Panc1 (cell line): ENCODE results near the gene TRPM5.

Experiments used
- POLR2AphosphoS5 ChIP-seq: IDR thresholded peaks from 2 replicates; pipeline ENCODE4 v1.6.1; 2012; ENCODE audit warnings: mild to moderate bottlenecking, low read depth, low read length, moderate library complexity
- SIN3A ChIP-seq: IDR thresholded peaks from 2 replicates; pipeline ENCODE4 v1.6.1; 2012; ENCODE audit warnings: low read depth, mild to moderate bottlenecking, low read length, moderate library complexity, borderline replicate concordance; ENCODE audit not compliant: insufficient read depth
- TF ChIP-seq, protein P1 (sequence below): fragments of 450-650 bp; IDR thresholded peaks from 2 replicates; pipeline ENCODE4 v1.5.1; 2017; ENCODE audit warnings: mild to moderate bottlenecking
- TF ChIP-seq, protein P2 (sequence below), 2 experiments: IDR thresholded peaks; 2 replicates each; pipeline ENCODE4 v1.6.1; 2011 to 2012; ENCODE audit warnings: low read depth in 2 of 2, control low read depth in 1 of 2, low read length in 1 of 2, mild to moderate bottlenecking in 1 of 2, moderate library complexity in 1 of 2; ENCODE audit not compliant: insufficient read depth in 1 of 2

DNA sequence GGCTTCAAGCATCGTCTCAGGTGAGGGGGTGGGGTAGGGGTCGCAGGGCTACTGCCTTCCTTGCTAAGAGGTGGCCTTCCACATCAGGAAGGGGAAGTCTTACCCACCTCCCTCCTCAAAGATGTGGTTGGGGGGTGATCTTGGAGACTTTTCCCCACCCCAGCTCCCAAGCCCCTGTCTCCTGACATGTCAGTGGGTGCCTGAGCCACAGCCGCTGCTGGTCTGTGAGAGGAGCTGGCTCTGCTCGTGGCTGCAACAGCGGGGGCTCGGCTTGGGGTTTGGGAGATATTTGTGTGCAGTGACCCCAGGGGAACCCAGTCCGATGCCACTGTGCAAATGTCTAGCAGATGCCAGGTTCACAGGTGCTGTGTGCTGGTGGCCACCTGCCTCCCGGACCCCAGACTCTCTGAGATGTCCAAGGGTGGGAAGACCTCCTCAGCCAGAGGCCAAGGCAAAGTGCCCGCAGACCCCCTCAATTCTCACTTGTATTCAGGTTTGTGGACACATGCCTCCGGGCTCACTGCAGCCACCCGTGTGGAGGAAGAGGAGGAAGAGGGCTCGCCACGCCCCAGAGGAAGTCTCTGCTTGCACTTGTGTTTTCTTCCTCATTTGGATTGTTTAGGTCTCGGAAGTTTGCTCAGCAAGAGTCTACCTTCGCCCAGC, 2.4 kb upstream of the TRPM5 start:
- TF ChIP-seq, protein P1, sequence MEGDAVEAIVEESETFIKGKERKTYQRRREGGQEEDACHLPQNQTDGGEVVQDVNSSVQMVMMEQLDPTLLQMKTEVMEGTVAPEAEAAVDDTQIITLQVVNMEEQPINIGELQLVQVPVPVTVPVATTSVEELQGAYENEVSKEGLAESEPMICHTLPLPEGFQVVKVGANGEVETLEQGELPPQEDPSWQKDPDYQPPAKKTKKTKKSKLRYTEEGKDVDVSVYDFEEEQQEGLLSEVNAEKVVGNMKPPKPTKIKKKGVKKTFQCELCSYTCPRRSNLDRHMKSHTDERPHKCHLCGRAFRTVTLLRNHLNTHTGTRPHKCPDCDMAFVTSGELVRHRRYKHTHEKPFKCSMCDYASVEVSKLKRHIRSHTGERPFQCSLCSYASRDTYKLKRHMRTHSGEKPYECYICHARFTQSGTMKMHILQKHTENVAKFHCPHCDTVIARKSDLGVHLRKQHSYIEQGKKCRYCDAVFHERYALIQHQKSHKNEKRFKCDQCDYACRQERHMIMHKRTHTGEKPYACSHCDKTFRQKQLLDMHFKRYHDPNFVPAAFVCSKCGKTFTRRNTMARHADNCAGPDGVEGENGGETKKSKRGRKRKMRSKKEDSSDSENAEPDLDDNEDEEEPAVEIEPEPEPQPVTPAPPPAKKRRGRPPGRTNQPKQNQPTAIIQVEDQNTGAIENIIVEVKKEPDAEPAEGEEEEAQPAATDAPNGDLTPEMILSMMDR: no peak
- TF ChIP-seq POLR2AphosphoS5 (no peak), SIN3A (no peak)
- TF ChIP-seq, protein P2, sequence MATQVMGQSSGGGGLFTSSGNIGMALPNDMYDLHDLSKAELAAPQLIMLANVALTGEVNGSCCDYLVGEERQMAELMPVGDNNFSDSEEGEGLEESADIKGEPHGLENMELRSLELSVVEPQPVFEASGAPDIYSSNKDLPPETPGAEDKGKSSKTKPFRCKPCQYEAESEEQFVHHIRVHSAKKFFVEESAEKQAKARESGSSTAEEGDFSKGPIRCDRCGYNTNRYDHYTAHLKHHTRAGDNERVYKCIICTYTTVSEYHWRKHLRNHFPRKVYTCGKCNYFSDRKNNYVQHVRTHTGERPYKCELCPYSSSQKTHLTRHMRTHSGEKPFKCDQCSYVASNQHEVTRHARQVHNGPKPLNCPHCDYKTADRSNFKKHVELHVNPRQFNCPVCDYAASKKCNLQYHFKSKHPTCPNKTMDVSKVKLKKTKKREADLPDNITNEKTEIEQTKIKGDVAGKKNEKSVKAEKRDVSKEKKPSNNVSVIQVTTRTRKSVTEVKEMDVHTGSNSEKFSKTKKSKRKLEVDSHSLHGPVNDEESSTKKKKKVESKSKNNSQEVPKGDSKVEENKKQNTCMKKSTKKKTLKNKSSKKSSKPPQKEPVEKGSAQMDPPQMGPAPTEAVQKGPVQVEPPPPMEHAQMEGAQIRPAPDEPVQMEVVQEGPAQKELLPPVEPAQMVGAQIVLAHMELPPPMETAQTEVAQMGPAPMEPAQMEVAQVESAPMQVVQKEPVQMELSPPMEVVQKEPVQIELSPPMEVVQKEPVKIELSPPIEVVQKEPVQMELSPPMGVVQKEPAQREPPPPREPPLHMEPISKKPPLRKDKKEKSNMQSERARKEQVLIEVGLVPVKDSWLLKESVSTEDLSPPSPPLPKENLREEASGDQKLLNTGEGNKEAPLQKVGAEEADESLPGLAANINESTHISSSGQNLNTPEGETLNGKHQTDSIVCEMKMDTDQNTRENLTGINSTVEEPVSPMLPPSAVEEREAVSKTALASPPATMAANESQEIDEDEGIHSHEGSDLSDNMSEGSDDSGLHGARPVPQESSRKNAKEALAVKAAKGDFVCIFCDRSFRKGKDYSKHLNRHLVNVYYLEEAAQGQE (IDR thresholded peaks at IDR 0.05; ENCODE audit: insufficient read depth in 1 of 2, low read depth in 2 of 2, low read length in 1 of 2): no peak
